ENCODE data around the gene GPC5.

DNA sequence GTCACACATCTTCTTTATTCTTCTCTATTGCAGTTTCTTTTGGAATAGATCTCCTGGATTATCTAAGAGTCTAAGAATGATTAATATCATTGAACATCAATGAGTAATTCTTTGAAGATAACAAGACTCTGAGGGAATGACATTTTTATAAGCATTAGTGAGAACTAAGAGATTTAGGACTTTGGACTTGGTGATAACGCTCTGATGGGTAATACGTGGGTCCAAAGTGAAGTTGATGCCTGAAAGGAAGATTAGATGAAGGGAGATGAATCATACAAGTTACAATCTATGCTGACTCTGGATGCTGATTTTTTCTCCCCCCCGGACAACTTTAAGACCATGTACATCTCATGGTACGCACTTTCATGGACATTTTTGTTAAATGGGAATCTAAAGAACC, 364.5 kb downstream of the GPC5 start:
- TF ChIP-seq, protein P1, sequence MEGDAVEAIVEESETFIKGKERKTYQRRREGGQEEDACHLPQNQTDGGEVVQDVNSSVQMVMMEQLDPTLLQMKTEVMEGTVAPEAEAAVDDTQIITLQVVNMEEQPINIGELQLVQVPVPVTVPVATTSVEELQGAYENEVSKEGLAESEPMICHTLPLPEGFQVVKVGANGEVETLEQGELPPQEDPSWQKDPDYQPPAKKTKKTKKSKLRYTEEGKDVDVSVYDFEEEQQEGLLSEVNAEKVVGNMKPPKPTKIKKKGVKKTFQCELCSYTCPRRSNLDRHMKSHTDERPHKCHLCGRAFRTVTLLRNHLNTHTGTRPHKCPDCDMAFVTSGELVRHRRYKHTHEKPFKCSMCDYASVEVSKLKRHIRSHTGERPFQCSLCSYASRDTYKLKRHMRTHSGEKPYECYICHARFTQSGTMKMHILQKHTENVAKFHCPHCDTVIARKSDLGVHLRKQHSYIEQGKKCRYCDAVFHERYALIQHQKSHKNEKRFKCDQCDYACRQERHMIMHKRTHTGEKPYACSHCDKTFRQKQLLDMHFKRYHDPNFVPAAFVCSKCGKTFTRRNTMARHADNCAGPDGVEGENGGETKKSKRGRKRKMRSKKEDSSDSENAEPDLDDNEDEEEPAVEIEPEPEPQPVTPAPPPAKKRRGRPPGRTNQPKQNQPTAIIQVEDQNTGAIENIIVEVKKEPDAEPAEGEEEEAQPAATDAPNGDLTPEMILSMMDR (IDR thresholded peaks at IDR 0.05) = no peak
- TF ChIP-seq JUN (IDR thresholded peaks at IDR 0.05) = no peak
- TF ChIP-seq HOXA7 (CRISPR knock-in tag; IDR thresholded peaks at IDR 0.05) = no peak
- TF ChIP-seq POLR2AphosphoS2 (conservative IDR thresholded peaks at IDR 0.05; ENCODE audit: low read length) = no peak
- TF ChIP-seq POLR2A (IDR thresholded peaks at IDR 0.05; ENCODE audit: low read length) = no peak
- no peak for TF ChIP-seq MYC (IDR thresholded peaks at IDR 0.05; ENCODE audit: borderline replicate concordance, low read length)
- no peak for TF ChIP-seq ZFP36 (IDR thresholded peaks at IDR 0.05; ENCODE audit: borderline replicate concordance, partially characterized antibody)
- TF ChIP-seq SMC3 (IDR thresholded peaks at IDR 0.05) = no peak
- TF ChIP-seq KDM1A (IDR thresholded peaks at IDR 0.05; ENCODE audit: low read depth) = no peak
- no peak for TF ChIP-seq EP300 (IDR thresholded peaks at IDR 0.05)

Measured in A549 (cell line).